Rectal smooth muscle tissue (tissue), 1 donor: ENCODE data around the gene GIGYF2.

Source experiments
- H3K27ac ChIP-seq: one replicate; pipeline ENCODE4 v1.7.0; 2013; ENCODE audit warnings: low read depth, low read length, inconsistent platforms
- H3K27me3 ChIP-seq: one replicate; pipeline ENCODE4 v1.7.0; 2013; ENCODE audit warnings: low read length; ENCODE audit not compliant: control insufficient read depth, insufficient read depth
- H3K36me3 ChIP-seq: one replicate; pipeline ENCODE4 v1.7.0; 2013; ENCODE audit warnings: low read length; ENCODE audit not compliant: control insufficient read depth, insufficient read depth
- H3K4me1 ChIP-seq: one replicate; pipeline ENCODE4 v1.7.0; 2013; ENCODE audit warnings: low read length; ENCODE audit not compliant: control insufficient read depth, insufficient read depth
- H3K4me3 ChIP-seq: one replicate; pipeline ENCODE4 v1.7.0; 2013; ENCODE audit warnings: low read length
- H3K9ac ChIP-seq: one replicate; pipeline ENCODE4 v1.7.0; 2013; ENCODE audit warnings: low read length

The GIGYF2 gene

DNA sequence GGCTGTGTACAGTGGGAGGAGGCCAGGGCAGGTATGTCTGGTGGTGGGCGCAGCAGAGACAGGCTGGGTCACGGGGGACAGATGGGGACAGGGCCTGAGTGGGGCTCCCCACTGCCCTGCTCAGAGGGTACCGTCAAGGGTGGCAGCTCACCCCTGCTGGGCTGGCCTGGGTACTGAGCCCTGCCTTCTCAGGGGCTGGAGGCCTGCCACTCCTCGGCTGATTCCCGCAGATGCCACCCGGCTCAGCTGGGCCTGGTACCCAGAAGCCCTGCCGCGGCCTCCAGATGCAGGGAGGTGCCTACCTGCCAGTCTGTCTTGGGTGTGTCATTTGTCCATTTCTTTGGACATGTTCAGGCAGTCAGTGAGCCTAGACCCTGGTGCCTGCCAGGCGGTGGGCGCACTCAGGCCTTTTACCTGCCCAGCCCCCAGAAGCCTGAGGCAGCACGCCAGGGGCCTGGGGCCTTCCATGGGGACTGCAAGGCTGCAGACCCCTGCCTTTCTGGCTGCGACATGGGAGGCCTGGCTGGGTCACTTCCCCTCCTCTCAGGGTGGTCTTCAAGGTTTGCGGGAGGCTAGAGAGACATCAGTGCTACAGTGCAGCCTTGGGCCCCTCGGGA is 176.3 kb downstream of the GIGYF2 start:
- no peak overlapping the region for H3K27ac ChIP-seq

GRCh38 chr2:232873909-232874641 is 176.9 kb downstream of the GIGYF2 start:
- Histone ChIP-seq H3K36me3 (no peaks in the 10 kb centered on the region), H3K27ac (no peak overlapping the region), H3K4me3 (no peak overlapping the region), H3K4me1 (no peaks in the 10 kb centered on the region), H3K9ac (no peak overlapping the region), H3K27me3 (peaks cover 7% of the 10 kb centered on the region)

More for the DNA sequence above, 176.3 kb downstream of the GIGYF2 start:
- H3K4me1 ChIP-seq = no peaks in the 10 kb centered on the region
- no peak overlapping the region for H3K4me3 ChIP-seq
- peaks cover 7% of the 10 kb centered on the region for H3K27me3 ChIP-seq
- H3K9ac ChIP-seq = no peak overlapping the region
- H3K36me3 ChIP-seq = no peaks in the 10 kb centered on the region

DNA sequence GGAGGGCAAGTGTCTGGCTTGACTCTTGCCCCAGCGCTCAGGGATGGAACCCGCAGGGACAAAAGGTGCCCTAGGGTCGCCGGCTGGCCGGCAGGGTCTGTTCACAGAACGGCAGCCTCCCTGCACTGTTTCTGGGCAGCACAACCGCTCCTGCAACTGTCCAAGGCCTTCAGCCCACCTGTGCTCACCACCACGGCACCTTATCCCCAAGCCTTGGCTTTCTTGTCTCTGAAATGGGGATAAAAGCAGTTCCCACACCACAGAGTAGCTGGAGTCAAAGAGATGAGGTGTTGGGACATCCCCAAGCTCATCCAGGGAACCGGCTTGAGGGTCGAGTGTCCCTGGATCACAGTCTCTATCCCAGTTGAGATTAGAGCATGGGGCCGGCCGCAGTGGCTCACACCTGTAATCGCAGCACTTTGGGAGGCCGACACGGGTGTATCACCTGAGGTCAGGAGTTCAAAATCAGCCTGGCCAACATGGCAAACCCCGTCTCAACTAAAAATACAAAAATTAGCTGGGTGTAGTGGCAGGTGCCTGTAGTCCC is 177.6 kb downstream of the GIGYF2 start:
- H3K27me3 ChIP-seq = peaks cover 7% of the 10 kb centered on the region
- no peaks in the 10 kb centered on the region for H3K4me1 ChIP-seq
- H3K9ac ChIP-seq = no peak overlapping the region
- H3K27ac ChIP-seq = no peak overlapping the region
- no peak overlapping the region for H3K4me3 ChIP-seq
- H3K36me3 ChIP-seq = no peaks in the 10 kb centered on the region

DNA sequence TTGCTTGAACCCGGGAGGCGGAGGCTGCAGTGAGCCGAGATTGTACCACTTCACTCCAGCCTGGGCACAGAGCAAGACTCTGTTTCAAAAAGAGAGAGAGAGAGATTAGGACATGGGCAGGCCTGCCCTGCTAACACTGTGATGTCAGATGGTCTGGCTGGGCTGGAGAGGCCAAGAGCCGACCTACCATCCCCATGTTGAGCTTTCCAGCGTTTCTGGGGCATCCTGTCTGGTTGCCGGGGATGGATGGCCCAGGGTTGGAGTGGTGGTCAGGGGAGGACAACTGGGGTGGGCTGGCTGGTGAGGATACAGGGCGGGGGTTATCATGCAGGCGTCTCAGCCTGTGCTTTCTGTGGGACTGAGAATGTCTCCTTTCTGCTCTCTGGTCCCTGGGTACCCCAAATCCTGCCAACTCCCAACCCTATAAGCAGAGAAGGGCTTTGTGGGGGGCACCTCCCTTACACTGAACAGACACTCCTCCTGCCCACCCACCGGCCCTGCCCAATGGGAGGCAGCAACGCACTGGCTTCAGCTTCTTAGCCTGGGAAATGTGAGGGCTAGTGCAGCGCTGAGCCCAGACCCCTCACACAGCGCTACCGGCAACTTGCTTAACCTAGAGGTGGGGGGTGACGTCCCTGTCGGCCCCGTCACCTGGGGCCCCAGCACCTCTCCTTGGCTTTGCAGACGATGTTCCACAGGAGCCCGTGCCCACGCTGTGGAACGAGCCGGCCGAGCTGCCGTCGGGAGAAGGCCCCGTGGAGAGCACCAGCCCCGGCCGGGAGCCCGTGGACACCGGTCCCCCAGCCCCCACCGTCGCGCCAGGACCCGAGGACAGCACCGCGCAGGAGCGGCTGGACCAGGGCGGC is 178.4 kb downstream of the GIGYF2 start:
- Histone ChIP-seq H3K27ac (no peak overlapping the region), H3K9ac (no peak overlapping the region), H3K4me3 (peak overlapping the region; percentile 40), H3K27me3 (peaks cover 7% of the 10 kb centered on the region), H3K4me1 (no peaks in the 10 kb centered on the region), H3K36me3 (no peaks in the 10 kb centered on the region)

DNA sequence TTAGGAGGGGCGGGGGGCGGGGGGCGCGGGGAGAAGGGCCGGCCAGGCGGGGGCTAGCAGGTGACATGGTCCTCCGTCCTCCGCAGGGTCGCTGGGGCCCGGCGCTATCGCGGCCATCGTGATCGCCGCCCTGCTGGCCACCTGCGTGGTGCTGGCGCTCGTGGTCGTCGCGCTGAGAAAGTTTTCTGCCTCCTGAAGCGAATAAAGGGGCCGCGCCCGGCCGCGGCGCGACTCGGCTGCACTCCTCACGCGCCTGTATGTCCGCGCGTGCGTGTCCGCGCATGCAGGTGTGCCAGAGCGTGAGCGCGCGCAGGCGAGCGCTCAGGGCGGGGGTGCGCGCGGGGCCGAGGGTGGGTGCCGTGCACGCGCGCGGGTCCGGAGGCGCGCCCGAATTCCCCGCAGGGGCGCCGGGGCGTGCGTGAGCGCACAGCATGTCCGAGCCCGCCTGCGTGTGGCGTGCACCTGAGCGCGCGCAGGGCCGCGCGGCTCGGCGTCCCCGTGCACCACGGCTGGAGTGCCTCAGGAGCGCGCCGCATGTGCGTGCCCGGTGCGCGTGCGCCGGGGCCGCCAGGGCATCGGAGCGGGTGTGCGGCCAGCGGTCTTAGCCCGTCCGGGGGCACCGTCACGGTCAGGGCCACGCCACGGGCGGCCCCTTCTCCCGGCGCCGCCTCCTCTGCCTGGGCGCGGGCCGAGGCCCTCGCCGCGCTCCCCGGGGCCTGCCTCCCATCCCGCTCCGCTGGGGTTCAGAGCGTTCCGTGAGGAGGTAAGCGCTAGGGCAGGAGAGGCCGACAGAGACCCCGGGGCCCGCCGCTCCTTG is 179.2 kb downstream of the GIGYF2 start:
- Histone ChIP-seq H3K4me1 (no peaks in the 10 kb centered on the region), H3K36me3 (no peaks in the 10 kb centered on the region), H3K9ac (no peak overlapping the region), H3K4me3 (peak overlapping the region; percentile 56), H3K27ac (no peak overlapping the region), H3K27me3 (peaks cover 7% of the 10 kb centered on the region)

GRCh38 chr2:232876978-232877441 is 179.9 kb downstream of the GIGYF2 start:
- Histone ChIP-seq H3K4me3 (peak overlapping the region; percentile 56), H3K9ac (no peak overlapping the region), H3K36me3 (no peaks in the 10 kb centered on the region), H3K4me1 (no peaks in the 10 kb centered on the region), H3K27me3 (peaks cover 7% of the 10 kb centered on the region), H3K27ac (no peak overlapping the region)

GRCh38 chr2:232877940-232878511 is 180.9 kb downstream of the GIGYF2 start:
- Histone ChIP-seq H3K4me3 (no peak overlapping the region), H3K9ac (no peak overlapping the region)

GRCh38 chr2:232878855-232879617 is 181.9 kb downstream of the GIGYF2 start:
- Histone ChIP-seq H3K27me3 (peaks cover 7% of the 10 kb centered on the region), H3K36me3 (no peaks in the 10 kb centered on the region), H3K4me3 (no peak overlapping the region), H3K4me1 (no peaks in the 10 kb centered on the region), H3K9ac (no peak overlapping the region), H3K27ac (no peak overlapping the region)

More at GRCh38 chr2:232877940-232878511, 180.9 kb downstream of the GIGYF2 start:
- H3K27ac ChIP-seq = no peak overlapping the region
- peaks cover 7% of the 10 kb centered on the region for H3K27me3 ChIP-seq
- no peaks in the 10 kb centered on the region for H3K4me1 ChIP-seq
- no peaks in the 10 kb centered on the region for H3K36me3 ChIP-seq

GRCh38 chr2:232879618-232880494 is 182.7 kb downstream of the GIGYF2 start:
- no peaks in the 10 kb centered on the region for H3K36me3 ChIP-seq
- H3K4me1 ChIP-seq = no peaks in the 10 kb centered on the region
- H3K9ac ChIP-seq = no peak overlapping the region
- peaks cover 7% of the 10 kb centered on the region for H3K27me3 ChIP-seq
- no peak overlapping the region for H3K27ac ChIP-seq
- no peak overlapping the region for H3K4me3 ChIP-seq

DNA sequence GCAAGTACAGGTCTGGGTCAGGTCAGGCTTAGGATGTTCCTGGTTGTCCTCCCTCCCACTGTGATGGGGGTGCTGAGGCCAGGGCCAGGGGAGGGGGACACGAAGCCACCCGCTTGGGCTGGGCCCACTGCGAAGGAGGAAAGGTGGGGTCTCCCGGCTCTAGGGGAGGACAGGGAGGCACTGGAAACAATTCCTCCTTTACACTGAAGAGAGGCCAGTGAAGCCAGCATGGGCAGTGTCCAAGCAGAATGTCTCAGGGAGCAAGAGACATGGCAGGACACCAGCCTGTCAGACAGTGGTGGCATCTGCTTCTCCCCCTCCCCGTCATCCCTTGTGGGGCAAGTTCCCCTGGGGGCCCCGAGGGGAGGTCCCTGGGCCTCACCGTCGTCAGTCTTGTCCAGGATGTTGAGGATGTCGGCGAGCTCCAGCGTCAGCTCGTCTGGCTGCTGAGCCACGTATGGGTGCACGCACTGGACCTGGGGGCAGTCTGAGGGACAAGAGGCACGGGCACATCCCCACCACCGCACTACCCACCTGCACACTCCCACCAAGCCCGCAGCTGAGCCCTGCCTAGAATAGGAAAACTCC is 183.7 kb downstream of the GIGYF2 start:
- H3K36me3 ChIP-seq = no peaks in the 10 kb centered on the region
- no peak overlapping the region for H3K4me3 ChIP-seq
- H3K27ac ChIP-seq = no peak overlapping the region
- H3K27me3 ChIP-seq = peaks cover 7% of the 10 kb centered on the region
- H3K9ac ChIP-seq = no peak overlapping the region
- no peaks in the 10 kb centered on the region for H3K4me1 ChIP-seq
